Measurements from ENCODE around the gene IFT74.

DNA sequence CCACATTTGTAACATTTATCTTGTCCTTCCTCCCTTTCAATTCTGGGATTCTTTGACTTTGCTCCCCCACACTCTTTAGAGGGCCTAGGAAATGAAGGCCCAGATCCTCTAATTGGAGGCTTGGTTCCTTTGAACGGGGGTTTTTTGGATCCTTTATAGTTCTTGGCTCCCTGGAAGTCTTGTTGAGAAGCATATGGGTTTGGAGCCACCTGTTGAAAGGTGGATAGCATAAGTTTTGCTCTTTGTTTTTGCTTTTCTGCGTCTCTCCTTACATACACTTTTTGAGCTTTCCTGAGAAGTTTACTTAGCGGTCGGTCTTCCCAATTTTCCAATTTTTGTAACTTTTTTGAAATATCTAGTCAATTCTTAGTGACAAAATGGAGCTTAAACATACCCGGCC lies 17.8 kb downstream of the IFT74 start:
- TF ChIP-seq TAF1 (IDR thresholded peaks at IDR 0.05; ENCODE audit: borderline replicate concordance, low read depth, low read length) (no peak), POLR2A (IDR thresholded peaks at IDR 0.05; ENCODE audit: low read depth, low read length) (no peak), POLR2AphosphoS5 (IDR thresholded peaks at IDR 0.05; ENCODE audit: low read depth, low read length) (no peak)

Data from GM12892 (cell line).